D721Med (cell line): Measurements from ENCODE around the gene VIPAS39.
A peak's percentile ranks its signal among the peaks of the same experiment; 100 is the strongest.

Experiments used
- DNase-seq: peaks from one replicate; pipeline ENCODE4 v3.0.0; 2011; ENCODE audit warnings: low spot score; ENCODE audit not compliant: insufficient read length
- FAIRE-seq: peaks from 2 replicates; lab custom pipeline; 2011; peaks lifted over from hg19 to GRCh38; lab: Jason Lieb, UNC
- CTCF ChIP-seq: IDR thresholded peaks from 2 replicates; pipeline ENCODE4 v1.5.1; 2012; ENCODE audit warnings: mild to moderate bottlenecking, control low read depth; ENCODE audit not compliant: insufficient read depth; ENCODE audit errors: missing control alignments

VIPAS39 gene

GRCh38 chr14:77495334-77495733, 37.9 kb upstream of the VIPAS39 start:
- no peak for DNase-seq
- FAIRE-seq: no peak
- TF ChIP-seq CTCF: no peak

DNA sequence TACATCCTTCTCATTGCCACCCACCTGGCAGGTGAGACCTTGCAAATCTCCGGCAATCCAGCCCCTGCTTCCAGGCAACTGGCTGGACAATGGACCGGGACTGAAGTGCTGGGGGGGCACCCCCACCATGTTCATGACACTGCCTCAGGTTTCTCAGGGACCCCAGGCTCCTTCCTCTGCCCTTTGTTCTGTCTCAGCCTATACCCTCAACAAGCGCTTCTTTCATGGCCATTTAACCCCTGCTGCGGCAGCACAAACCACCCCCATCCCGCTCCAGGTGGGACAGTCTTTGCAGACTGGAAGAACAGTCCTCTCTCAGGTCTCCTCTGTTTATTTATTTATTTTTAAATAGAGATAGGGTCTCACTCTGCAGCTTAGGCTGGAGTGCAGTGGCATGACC, 33.7 kb upstream of the VIPAS39 start:
- DNase-seq: no peak
- FAIRE-seq: no peak
- TF ChIP-seq CTCF: no peak

GRCh38 chr14:77490347-77490986, 33.1 kb upstream of the VIPAS39 start:
- FAIRE-seq: no peak
- TF ChIP-seq CTCF: no peak

GRCh38 chr14:77489041-77489440, 31.6 kb upstream of the VIPAS39 start:
- FAIRE-seq (no peak), DNase-seq (no peak)
- TF ChIP-seq CTCF: no peak

More at GRCh38 chr14:77490347-77490986, 33.1 kb upstream of the VIPAS39 start:
- DNase-seq: no peak

- TF ChIP-seq CTCF: no peak
- peak; percentile 8 for DNase-seq
- FAIRE-seq: no peak
Measured at GRCh38 chr14:77488558-77488957, 31.2 kb upstream of the VIPAS39 start.

DNA sequence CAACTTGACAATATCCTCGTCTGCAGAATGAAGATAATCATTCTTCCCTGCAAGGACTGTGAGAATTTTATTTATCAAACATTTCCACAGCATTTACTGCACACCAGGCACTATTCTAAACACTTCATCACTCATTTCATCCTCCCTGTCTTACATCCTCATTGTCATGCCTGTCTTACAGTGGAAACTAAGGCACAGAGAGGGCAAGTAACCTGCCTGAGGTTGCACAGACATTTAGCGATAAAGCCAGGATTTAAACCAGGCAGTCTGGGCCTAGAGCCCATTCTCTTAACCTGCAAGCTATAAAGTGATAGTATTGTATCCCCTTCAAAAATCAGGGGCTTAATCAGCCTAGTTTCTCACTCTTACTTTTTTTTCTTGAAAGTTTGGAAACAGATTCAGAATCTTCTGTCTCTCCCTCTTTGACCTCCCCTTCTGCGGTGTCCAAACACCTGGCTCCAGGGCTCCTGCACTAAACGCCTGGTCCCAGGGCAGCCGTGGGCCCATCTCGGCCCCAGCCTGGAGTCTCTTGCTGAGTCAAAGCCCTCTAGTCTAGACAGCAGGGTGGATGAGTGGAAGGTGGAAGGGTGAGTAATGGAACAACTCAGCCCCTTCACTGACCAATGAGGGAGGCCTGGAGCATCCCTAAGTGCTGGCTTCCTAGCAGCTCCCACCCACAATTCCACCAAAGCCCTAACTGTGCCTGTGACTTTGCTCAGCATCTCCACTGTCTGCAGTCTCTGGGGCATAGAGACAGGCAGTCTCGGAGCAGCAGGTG, 28.7 kb upstream of the VIPAS39 start:
- no peak for DNase-seq
- no peak for FAIRE-seq
- no peak for TF ChIP-seq CTCF

DNA sequence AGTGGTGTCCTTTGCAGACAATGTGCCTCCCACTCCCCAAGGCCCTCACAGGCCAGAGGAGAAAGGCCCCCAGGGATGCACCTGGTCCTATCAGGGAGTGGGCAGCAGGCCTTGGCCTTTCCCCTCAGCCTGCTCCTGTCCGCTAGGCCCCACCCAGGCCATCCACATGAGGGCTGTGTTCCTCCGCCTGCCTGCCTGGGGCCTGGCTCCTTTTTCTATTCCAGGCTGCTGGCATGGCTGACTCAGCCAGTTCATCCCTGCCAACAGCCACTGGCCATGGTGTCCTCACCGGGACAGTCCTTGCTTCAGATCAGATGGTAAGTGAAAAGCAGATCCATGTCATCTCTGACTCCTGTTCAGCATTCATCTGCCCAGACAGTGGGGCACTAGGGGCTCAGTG, 27.9 kb upstream of the VIPAS39 start:
- FAIRE-seq (no peak), DNase-seq (peak; percentile 6)
- TF ChIP-seq CTCF: no peak
